Measurements from ENCODE around the gene ZNF697.

ZNF697 gene

GRCh38 chr1:119662034-119662437 is 14.0 kb upstream of the ZNF697 start:
- DNase-seq (ENCODE audit: low spot score), result no peak

- no peak for DNase-seq (ENCODE audit: low spot score)
Observed at GRCh38 chr1:119660253-119661083, 12.4 kb upstream of the ZNF697 start.

- no peak for DNase-seq (ENCODE audit: low spot score)
Observed at GRCh38 chr1:119659628-119660027, 11.6 kb upstream of the ZNF697 start.

- no peak for DNase-seq (ENCODE audit: low spot score)
Observed at GRCh38 chr1:119656410-119656955, 8.4 kb upstream of the ZNF697 start.

GRCh38 chr1:119655154-119655553 is 7.1 kb upstream of the ZNF697 start:
- DNase-seq (ENCODE audit: low spot score), result no peak

GRCh38 chr1:119653839-119654170 is 5.7 kb upstream of the ZNF697 start:
- DNase-seq (ENCODE audit: low spot score), result no peak

- no peak for DNase-seq (ENCODE audit: low spot score)
Observed at GRCh38 chr1:119653135-119653838, 5.2 kb upstream of the ZNF697 start.

GRCh38 chr1:119652587-119652986 is 4.5 kb upstream of the ZNF697 start:
- DNase-seq (ENCODE audit: low spot score), result no peak

GRCh38 chr1:119651641-119652040 is 3.6 kb upstream of the ZNF697 start:
- no peak for DNase-seq (ENCODE audit: low spot score)

- DNase-seq (ENCODE audit: low spot score), result no peak
Observed at GRCh38 chr1:119651133-119651532, 3.1 kb upstream of the ZNF697 start.

GRCh38 chr1:119648620-119649004 is 546 bp upstream of the ZNF697 start:
- DNase-seq (ENCODE audit: low spot score), result no peak

- DNase-seq (ENCODE audit: low spot score), result peak; percentile 20
Observed at GRCh38 chr1:119647228-119647733, 785 bp downstream of the ZNF697 start.

GRCh38 chr1:119646521-119647227 is 1.4 kb downstream of the ZNF697 start:
- no peak for DNase-seq (ENCODE audit: low spot score)

- no peak for DNase-seq (ENCODE audit: low spot score)
Observed at GRCh38 chr1:119639109-119639508, 9.0 kb downstream of the ZNF697 start.

- DNase-seq (ENCODE audit: low spot score), result no peak
Observed at GRCh38 chr1:119637710-119638109, 10.4 kb downstream of the ZNF697 start.

- DNase-seq (ENCODE audit: low spot score), result no peak
Observed at GRCh38 chr1:119636491-119637089, 11.5 kb downstream of the ZNF697 start.

- DNase-seq (ENCODE audit: low spot score), result no peak
Observed at GRCh38 chr1:119635811-119636390, 12.2 kb downstream of the ZNF697 start.

- DNase-seq (ENCODE audit: low spot score), result no peak
Observed at GRCh38 chr1:119634016-119634415, 14.1 kb downstream of the ZNF697 start.

GRCh38 chr1:119633575-119633974 is 14.5 kb downstream of the ZNF697 start:
- no peak for DNase-seq (ENCODE audit: low spot score)

- no peak for DNase-seq (ENCODE audit: low spot score)
Observed at GRCh38 chr1:119632841-119633240, 15.2 kb downstream of the ZNF697 start.

- DNase-seq (ENCODE audit: low spot score), result no peak
Observed at GRCh38 chr1:119632103-119632490, 16.0 kb downstream of the ZNF697 start.
